Small intestine (tissue), 7 donors: ENCODE data around the gene TLR10. TPM values are rescaled to one million over a fixed set of nuclear protein-coding genes. Genes with fewer than 3 reads are reported as not detected.

Source experiments
- DNase-seq, 2 donors: peaks; one replicate each; pipeline versions ENCODE4 v3.0.0 to v3.0.0-alpha.2; 2013
- FAIRE-seq: peaks from 2 replicates; lab custom pipeline; 2012; peaks lifted over from hg19 to GRCh38; lab: Jason Lieb, UNC
- H3K27ac ChIP-seq, 3 donors: one replicate each; pipeline ENCODE4 v1.5.1; 2013; ENCODE audit warnings: low read length in 2 of 3, mild to moderate bottlenecking in 2 of 3, control low read depth in 1 of 3, inconsistent platforms in 1 of 3, low read depth in 1 of 3, moderate library complexity in 1 of 3
- H3K27me3 ChIP-seq, 3 donors: one replicate each; pipeline ENCODE4 v1.6.1; 2013; ENCODE audit warnings: low read length in 3 of 3, inconsistent platforms in 1 of 3; ENCODE audit not compliant: control insufficient read depth in 3 of 3, insufficient read depth in 3 of 3
- H3K36me3 ChIP-seq, 3 donors: one replicate each; pipeline ENCODE4 v1.6.1; 2013; ENCODE audit warnings: low read length in 3 of 3, inconsistent platforms in 1 of 3, low read depth in 1 of 3, mild to moderate bottlenecking in 1 of 3, moderate library complexity in 1 of 3; ENCODE audit not compliant: control insufficient read depth in 3 of 3, insufficient read depth in 2 of 3
- H3K4me1 ChIP-seq, 3 donors: one replicate each; pipeline ENCODE4 v1.6.1; 2013; ENCODE audit warnings: low read length in 2 of 3, inconsistent platforms in 1 of 3, low read depth in 1 of 3, mild to moderate bottlenecking in 1 of 3, moderate library complexity in 1 of 3; ENCODE audit not compliant: control insufficient read depth in 3 of 3, insufficient read depth in 2 of 3
- H3K4me3 ChIP-seq, 3 donors: one replicate each; pipeline ENCODE4 v1.5.1; 2013; ENCODE audit warnings: low read length in 3 of 3, control low read depth in 1 of 3, inconsistent platforms in 1 of 3, low read depth in 1 of 3, mild to moderate bottlenecking in 1 of 3, moderate library complexity in 1 of 3
- H3K9me3 ChIP-seq, 2 donors: one replicate each; pipeline ENCODE4 v1.6.1; 2013; ENCODE audit warnings: low read depth in 1 of 2, low read length in 1 of 2; ENCODE audit not compliant: control insufficient read depth in 2 of 2, insufficient read depth in 1 of 2
- WGBS, 3 donors: extraction: QIAGEN DNeasy Blood & Tissue Kit; methylation state at CpG; one replicate each; pipeline ENCODE4 v1.1.7; 2013; 5-methylcytosine and 5-hydroxymethylcytosine counted together
- polyA plus RNA-seq, 4 donors: library from polyadenylated mRNA; stranded (reverse) in 3 of 4; unstranded in 1 of 4; fragments of 200-250 nt in 3 of 4; fragments of 120-200 nt in 1 of 4; gene quantifications; one replicate each; pipeline versions ENCODE4 v1.2.1 to v1.2.3, GENCODE V29; 2013
- donor health status: healthy with polysubstance abuse.
- donor health status: control.
- donor health status: control.
- donor health status: Bipolar disorder and iron deficiency.
- donor health status: healthy.

The TLR10 gene
- polyA plus RNA-seq, 4 donors, result 0.22 to 1.7 (median 0.52) TPM; not detected in 1

DNA sequence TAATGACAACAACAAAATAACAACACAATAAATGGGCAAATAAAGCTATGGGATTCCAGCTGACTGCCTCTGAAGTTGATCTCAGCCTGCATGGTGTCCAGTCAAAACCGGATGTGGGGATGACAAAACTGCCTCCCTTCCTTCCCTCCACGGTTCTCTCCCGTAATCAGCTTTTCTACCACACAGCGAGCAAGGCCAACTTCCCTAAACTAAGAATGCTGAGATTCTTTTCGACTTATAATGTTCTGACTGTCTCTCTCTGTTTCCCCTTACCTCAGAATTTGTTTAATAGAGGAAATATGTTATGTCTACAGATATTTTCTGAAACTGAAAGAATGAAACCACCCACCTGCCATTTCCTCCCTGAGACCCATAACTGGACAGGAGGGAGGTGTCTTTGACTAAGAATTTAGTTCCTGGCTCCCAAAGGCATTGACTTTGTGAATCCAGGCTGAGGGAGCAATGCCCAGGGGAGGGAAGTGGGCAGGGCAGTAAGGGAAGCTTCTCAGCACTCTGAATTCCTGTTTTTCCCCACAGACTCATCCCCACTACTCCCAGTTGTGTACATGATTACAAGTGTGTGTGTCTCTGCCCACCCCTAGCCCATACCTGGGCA, 22.8 kb upstream of the TLR10 start:
- peak overlapping the region in 1 of 3 donors; percentile 57 for H3K27ac ChIP-seq
- peak in 1 of 2 donors; percentile 9 for DNase-seq
- peaks cover 0 to 12% of the 10 kb centered on the region in 2 donors for H3K9me3 ChIP-seq
- H3K27me3 ChIP-seq, result no peaks in the 10 kb centered on the region
- H3K36me3 ChIP-seq, result peaks cover 0 to 1% (median 0%) of the 10 kb centered on the region in 3 donors
- H3K4me3 ChIP-seq, result no peak overlapping the region
- FAIRE-seq, result no peak
- peaks cover 0 to 10% (median 0%) of the 10 kb centered on the region in 3 donors for H3K4me1 ChIP-seq
- WGBS, 3 donors, result 47 to 84% (median 48%) methylated on average over 5 of the region's 5 CpGs

DNA sequence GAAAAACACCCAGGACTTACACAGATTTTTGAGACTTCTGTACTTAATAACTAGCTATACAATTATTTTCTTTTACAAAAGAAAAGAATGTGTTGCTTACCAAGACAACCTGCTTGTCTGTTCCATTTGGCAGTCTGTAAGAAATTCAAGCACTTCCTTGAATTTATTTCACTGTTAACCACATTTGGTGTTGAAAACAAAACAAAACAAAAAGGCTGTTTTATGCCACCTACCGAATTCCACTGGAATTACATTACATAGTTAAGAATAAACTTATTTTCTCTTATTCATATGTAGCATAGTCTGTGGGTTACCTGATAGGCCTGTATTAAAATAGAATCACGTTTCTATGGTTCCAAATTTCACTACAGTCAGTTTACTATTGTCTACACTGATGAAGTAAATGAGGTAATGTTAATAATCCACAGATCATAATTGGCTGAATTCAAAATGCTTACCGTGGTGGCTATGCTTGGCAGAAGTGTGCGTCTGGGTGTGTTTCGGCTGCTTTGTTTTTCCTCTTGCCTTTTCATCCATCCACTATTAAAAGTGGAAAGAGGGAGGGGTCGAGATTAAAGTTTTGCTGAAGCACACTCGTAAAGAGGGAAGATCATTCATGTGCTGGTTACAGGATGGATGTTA, 22.0 kb upstream of the TLR10 start, which contains the start of gene TLR1:
Gene TLR1 (minus strand): TSS at position 138 of the 642 bp plus-strand sequence. CDS start 5,960 bp downstream, outside the sequence.
- Histone ChIP-seq H3K4me3 (peak within 1 kb of the TSS; percentile 19 to 41 (median 36)), H3K4me1 (peaks cover 0 to 10% (median 0%) of the 10 kb centered on the region in 3 donors), H3K9me3 (peaks cover 0 to 12% of the 10 kb centered on the region in 2 donors), H3K27me3 (no peaks in the 10 kb centered on the region), H3K36me3 (peaks cover 0 to 5% (median 0%) of the 10 kb centered on the region in 3 donors), H3K27ac (peak within 1 kb of the TSS; percentile 55 to 85 (median 61))
- peak; percentile 84 for FAIRE-seq
- WGBS, 3 donors, result 37 to 43% (median 40%) methylated on average over 7 of the region's 7 CpGs
- DNase-seq, result peak; percentile 54 to 71

DNA sequence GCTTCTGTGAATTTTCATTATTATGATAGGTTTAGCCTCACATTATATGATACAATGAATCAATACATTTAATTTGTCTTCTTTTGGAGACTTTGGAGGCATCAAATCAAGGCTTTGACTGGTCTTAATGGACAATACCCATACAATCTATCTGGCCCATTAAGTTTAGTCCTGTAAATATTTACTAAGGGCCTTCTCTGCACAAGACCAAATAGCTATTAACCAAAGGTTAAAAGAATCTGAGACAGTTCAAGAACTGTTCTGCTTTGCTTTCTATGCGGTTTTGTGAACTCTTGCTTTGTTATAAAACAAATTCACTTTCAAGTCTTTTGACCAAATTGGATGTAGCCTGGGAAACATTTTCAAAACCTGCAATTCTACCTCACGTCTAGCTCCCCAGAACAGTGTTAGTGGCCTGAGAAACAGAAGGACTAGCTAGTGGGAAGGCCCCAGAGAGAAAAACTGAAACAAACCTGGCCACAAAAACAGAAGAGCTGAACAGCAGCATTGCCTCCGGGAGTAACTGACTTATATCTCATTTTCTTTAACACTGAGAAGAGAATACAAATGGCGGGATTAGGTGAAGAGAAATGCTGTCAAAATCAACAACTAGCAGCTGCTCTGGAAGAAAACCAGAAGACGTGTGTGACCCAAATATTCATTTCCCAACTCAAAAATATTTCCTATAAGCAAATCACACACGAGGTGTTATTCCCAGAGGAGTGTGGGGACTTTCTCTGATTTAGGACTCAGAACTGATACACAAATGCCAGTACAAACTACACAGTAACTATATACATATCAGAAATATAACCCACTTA, 21.3 kb upstream of the TLR10 start:
- FAIRE-seq, result no peak

DNA sequence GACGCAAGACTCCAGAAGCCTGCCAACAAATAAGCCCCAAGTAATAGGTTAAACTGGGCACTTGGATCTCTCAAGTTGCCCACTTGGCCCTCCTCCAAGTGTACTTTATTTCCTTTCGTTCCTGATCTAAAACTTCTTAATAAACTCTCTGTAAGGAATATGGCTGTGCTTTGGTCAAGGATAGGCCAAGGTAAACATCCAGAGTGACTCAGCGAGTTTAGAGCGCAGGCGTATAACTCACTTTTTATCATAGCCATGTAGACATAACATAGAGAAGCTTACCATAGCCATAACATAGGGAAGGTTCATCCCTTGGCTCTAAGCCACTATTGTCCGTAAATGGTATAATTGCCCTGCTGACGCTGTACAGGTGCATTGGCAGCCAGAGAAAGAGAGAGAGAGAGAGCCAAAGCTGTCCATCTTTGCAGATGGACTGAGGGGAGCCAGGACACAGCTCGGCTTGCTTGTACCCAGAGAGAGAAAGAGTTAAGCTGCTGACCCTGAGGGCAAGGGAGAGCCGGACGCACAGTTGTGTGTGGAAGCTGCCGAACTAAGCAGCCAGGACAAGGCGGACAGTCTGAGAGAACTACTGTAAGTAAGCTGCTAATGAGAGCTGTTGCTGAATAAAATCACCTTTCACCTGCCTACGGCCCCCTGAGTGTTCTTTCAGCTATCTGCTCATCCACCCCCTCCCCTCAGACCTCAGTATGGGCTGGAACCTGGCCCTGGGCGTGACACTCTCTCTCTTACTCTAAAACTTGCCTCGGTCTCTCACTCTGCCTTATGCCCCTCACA, 20.0 kb upstream of the TLR10 start:
- 92 to 98% (median 94%) methylated on average over 15 of the region's 15 CpGs for WGBS, 3 donors
- H3K27me3 ChIP-seq, result no peaks in the 10 kb centered on the region
- no peak for FAIRE-seq

More for the DNA sequence above, 21.3 kb upstream of the TLR10 start:
- H3K27me3 ChIP-seq, result no peaks in the 10 kb centered on the region
- H3K9me3 ChIP-seq, result peaks cover 0 to 12% of the 10 kb centered on the region in 2 donors
- peak; percentile 16 to 31 for DNase-seq
- H3K4me1 ChIP-seq, result peaks cover 0 to 10% (median 0%) of the 10 kb centered on the region in 3 donors
- peak overlapping the region; percentile 19 to 41 (median 36) for H3K4me3 ChIP-seq
- WGBS, 3 donors, result 6 to 22% (median 6%) methylated on average over 6 of the region's 6 CpGs
- H3K27ac ChIP-seq, result peak overlapping the region; percentile 55 to 83 (median 61)
- H3K36me3 ChIP-seq, result peaks cover 0 to 5% (median 2%) of the 10 kb centered on the region in 3 donors

DNA sequence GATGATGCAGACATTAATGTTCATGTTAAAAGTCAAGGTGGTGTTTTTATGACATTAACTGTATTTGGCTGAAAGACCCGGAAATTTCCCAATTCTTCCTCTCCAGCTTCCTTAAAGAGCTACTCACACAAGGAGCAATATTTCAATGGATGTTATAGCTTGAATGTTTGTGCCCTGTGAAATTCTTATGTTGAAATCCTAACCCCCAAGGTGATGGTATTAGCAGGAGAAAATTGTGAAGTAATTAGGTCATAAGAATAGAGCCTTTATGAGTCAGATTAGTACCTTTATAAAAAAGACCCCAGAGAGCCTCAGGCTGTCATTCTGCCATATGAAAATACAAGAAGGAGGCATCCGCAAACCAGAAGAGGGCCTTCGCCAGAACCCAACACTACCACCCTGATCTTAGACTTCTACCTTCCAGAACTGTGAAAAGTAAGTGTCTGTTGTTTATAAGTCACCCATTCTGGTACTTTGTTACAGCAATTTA, 18.2 kb upstream of the TLR10 start:
- no peak for FAIRE-seq
- 94 to 96% (median 95%) methylated on average over 3 of the region's 3 CpGs for WGBS, 3 donors

More for the DNA sequence above, 20.0 kb upstream of the TLR10 start:
- DNase-seq, result no peak
- Histone ChIP-seq H3K27ac (no peak overlapping the region), H3K9me3 (peaks cover 0 to 12% of the 10 kb centered on the region in 2 donors), H3K4me3 (no peak overlapping the region), H3K36me3 (peaks cover 0 to 5% (median 2%) of the 10 kb centered on the region in 3 donors), H3K4me1 (peaks cover 0 to 10% (median 0%) of the 10 kb centered on the region in 3 donors)

DNA sequence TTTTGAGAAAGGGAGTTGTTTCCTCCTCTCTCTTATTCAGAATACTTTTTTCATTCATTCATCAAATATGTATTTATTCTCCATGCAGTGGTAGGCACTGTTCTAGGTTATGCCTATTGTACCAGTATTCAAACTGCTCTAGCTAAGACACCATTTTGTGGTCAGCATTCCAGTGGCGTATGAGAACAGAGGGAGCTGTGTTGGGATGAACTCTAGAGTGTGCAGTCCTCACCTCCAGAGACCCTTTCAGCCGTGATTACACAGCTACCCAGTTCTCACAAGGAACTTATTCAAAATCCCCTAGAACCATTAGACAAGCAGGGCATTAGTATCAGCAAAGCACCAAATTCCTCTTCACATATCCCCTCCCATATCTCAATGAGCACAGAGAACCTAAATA, 17.6 kb upstream of the TLR10 start:
- no peak for FAIRE-seq
- Histone ChIP-seq H3K4me1 (peaks cover 0 to 10% (median 0%) of the 10 kb centered on the region in 3 donors), H3K36me3 (peaks cover 2 to 5% (median 2%) of the 10 kb centered on the region in 3 donors), H3K27me3 (no peaks in the 10 kb centered on the region), H3K9me3 (peaks cover 0 to 12% of the 10 kb centered on the region in 2 donors), H3K27ac (no peak overlapping the region), H3K4me3 (no peak overlapping the region)
- DNase-seq, result no peak
- 92 to 96% (median 95%) methylated on average over 2 of the region's 2 CpGs for WGBS, 3 donors

More for the DNA sequence above, 18.2 kb upstream of the TLR10 start:
- Histone ChIP-seq H3K27me3 (no peaks in the 10 kb centered on the region), H3K4me3 (no peak overlapping the region), H3K27ac (no peak overlapping the region), H3K4me1 (peaks cover 0 to 10% (median 0%) of the 10 kb centered on the region in 3 donors), H3K9me3 (peaks cover 0 to 12% of the 10 kb centered on the region in 2 donors), H3K36me3 (peaks cover 0 to 5% (median 2%) of the 10 kb centered on the region in 3 donors)
- DNase-seq, result no peak

DNA sequence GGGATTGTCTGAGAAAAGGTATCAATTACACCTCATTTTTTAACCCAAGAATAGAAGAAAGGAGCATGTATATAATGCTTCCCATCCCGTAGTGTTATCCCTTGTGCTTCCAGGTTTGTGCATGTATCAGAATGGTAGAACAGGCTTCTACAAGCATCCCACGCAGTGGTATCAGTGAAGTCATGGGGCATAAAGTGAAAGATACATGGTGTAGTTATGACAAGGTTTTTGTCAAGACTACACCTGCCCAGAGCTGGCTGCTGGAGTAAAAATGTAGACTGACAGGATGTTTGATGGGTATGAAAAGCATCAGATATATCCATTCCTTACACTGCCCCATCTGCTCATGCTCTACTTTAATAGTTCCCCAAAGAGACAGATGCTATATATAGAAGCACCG, 12.3 kb upstream of the TLR10 start:
- Histone ChIP-seq H3K27ac (no peak overlapping the region), H3K27me3 (no peaks in the 10 kb centered on the region), H3K4me1 (no peaks in the 10 kb centered on the region), H3K36me3 (peaks cover 0 to 2% (median 2%) of the 10 kb centered on the region in 3 donors), H3K9me3 (no peaks in the 10 kb centered on the region), H3K4me3 (no peak overlapping the region)
- WGBS, 3 donors, result 90 to 93% (median 91%) methylated on average over 3 of the region's 3 CpGs
- DNase-seq (no peak), FAIRE-seq (no peak)
